ENCODE results near the gene ODAD2. TPM values are rescaled to one million over a fixed set of nuclear protein-coding genes. Genes with fewer than 3 reads are reported as not detected.
"Not testable (repeated sequence)": the region's sequence is repeated elsewhere in the genome, so short reads cannot be mapped to it uniquely, and the experiment has no call there.

ODAD2 gene
- total and polyA plus RNA-seq, 2 donors (not counting 3 experiments of a cell fraction or from before 2014, with no cell fraction given): 1.1 to 4.4 TPM

DNA sequence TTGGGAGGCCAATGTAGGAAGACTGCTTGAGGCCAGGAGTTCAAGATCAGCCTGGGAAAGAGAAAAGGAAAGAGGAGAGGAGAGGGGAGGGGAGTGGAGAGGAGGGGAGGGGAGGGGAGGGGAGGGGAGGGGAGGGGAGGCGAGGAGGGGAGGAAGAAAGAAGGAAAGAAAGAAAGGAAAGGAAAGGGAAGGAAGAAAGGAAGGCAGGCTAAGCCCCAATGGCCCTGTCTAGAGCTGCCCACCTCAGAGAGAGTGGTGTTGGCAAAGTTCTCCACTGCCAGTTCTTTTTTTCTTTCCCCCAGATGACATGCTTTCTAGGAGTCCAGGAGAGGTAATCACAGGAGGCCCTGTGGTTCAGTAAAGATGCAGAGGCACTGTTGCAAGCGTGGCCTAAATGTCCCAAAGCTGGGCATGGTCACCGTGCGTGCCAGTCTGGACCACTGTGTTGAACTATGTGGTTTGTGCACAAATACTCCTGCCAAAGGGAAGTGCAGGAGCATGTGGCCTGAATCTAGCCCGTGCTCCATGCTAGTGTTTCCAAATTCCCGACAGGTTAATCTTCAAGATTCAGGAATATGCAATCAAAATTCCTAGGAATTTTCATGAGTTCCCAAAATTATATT is 39.7 kb downstream of the ODAD2 start:
- no peaks in the 10 kb centered on the region for H3K79me2 ChIP-seq (ENCODE audit: control insufficient read depth, insufficient read depth, low read length)
- H3K9me1 ChIP-seq (replicated peaks; ENCODE audit: control insufficient read depth, extremely low read depth, insufficient read depth, low read length): no peaks in the 10 kb centered on the region
- no peaks in the 10 kb centered on the region for H3K36me3 ChIP-seq (ENCODE audit: control insufficient read depth in 2 of 2, extremely low read depth in 1 of 2, insufficient read depth in 2 of 2, low read length in 2 of 2)
- dilution Hi-C loops (cut with MboI; ENCODE audit: extremely low pct_ligation_motif_present, low sequenced_read_pairs): no loop called here
- H3K9ac ChIP-seq (replicated peaks; ENCODE audit: extremely low read depth, insufficient read depth, low read length): no peak overlapping the region
- H3K4me2 ChIP-seq (ENCODE audit: insufficient read depth, low read length): no peak overlapping the region
- CTCF ChIA-PET: no interaction called here
- no peak overlapping the region for H2AFZ ChIP-seq (ENCODE audit: low read depth, low read length)
- intact Hi-C loops (cut with micrococcal nuclease): no loop called here
- no peak for TF ChIP-seq MYC (IDR thresholded peaks at IDR 0.05; ENCODE audit: low read depth, low read length)
- no peak for TF ChIP-seq POLR2A (IDR thresholded peaks at IDR 0.05; ENCODE audit: low read depth, low read length)
- no peak for TF ChIP-seq GATA2 (IDR thresholded peaks at IDR 0.05; ENCODE audit: insufficient read depth, insufficient read length, low read depth, low read length)
- TF ChIP-seq MAX (IDR thresholded peaks at IDR 0.05; ENCODE audit: insufficient read depth, insufficient read length): no peak
- no peak for TF ChIP-seq EZH2 (IDR thresholded peaks at IDR 0.05; ENCODE audit: borderline replicate concordance, low read depth, low read length, severe bottlenecking)
- no peak for TF ChIP-seq CTCF (IDR thresholded peaks at IDR 0.05; ENCODE audit: extremely low read depth in 1 of 2, insufficient read depth in 1 of 2, low read depth in 1 of 2, low read length in 2 of 2)
- no peak for TF ChIP-seq JUN (IDR thresholded peaks at IDR 0.05; ENCODE audit: borderline replicate concordance, insufficient read depth, insufficient read length, low read depth)
- no peak for TF ChIP-seq POLR2AphosphoS5 (IDR thresholded peaks at IDR 0.05; ENCODE audit: insufficient read depth, low read depth, low read length)
- TF ChIP-seq FOS (IDR thresholded peaks at IDR 0.05; ENCODE audit: borderline replicate concordance, insufficient read depth, low read length): no peak
- no peaks in the 10 kb centered on the region for H3K27me3 ChIP-seq (ENCODE audit: control insufficient read depth in 2 of 2, insufficient read depth in 2 of 2, low read length in 2 of 2)
- H3K4me3 ChIP-seq (replicated peaks in 1 of 3; ENCODE audit: insufficient read depth in 1 of 3, low read depth in 1 of 3, low read length in 3 of 3): no peak overlapping the region
- BruUV-seq (replicated peaks): no TSS peak
- POLR2A ChIA-PET: no interaction called here
- H4K20me1 ChIP-seq (replicated peaks; ENCODE audit: control insufficient read depth, extremely low read depth, insufficient read depth, low read length): no peaks in the 10 kb centered on the region
- H3K4me1 ChIP-seq (ENCODE audit: control insufficient read depth, extremely low read depth, insufficient read depth, low read length): no peaks in the 10 kb centered on the region
- H3K27ac ChIP-seq (ENCODE audit: insufficient read depth, low read depth, low read length): no peak overlapping the region
- DNase-seq (ENCODE audit: low read depth, low spot score) (no peak), FAIRE-seq (peak; percentile 12)
- no peaks in the 10 kb centered on the region for H3K9me3 ChIP-seq (replicated peaks; ENCODE audit: control insufficient read depth, insufficient read depth, low read length)

DNA sequence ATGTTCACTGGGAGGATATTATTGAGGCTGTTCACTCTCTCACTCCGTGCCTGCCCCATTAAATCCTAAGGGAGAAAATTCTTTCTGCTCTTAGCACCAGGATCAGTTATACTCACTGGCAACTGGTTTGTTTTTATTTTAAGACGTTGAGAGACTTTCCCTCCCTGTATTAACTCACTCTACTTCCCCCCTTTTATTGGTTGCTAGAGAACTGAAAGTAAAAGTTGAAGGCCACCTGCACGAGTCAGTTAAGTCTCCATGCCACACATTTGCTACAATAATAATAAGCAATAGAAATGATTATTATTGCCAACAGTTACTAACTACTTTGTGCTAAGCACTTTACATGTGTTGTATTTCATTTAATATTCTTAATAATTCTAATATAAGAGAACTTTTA is 40.5 kb downstream of the ODAD2 start:
- H3K9ac ChIP-seq (replicated peaks; ENCODE audit: extremely low read depth, insufficient read depth, low read length); intact Hi-C loops (cut with micrococcal nuclease); H3K9me3 ChIP-seq (replicated peaks; ENCODE audit: control insufficient read depth, insufficient read depth, low read length); POLR2A ChIA-PET; H3K4me2 ChIP-seq (ENCODE audit: insufficient read depth, low read length); H4K20me1 ChIP-seq (replicated peaks; ENCODE audit: control insufficient read depth, extremely low read depth, insufficient read depth, low read length); H3K36me3 ChIP-seq (ENCODE audit: control insufficient read depth in 2 of 2, extremely low read depth in 1 of 2, insufficient read depth in 2 of 2, low read length in 2 of 2); H3K79me2 ChIP-seq (ENCODE audit: control insufficient read depth, insufficient read depth, low read length); H3K4me3 ChIP-seq (replicated peaks in 1 of 3; ENCODE audit: insufficient read depth in 1 of 3, low read depth in 1 of 3, low read length in 3 of 3); H3K4me1 ChIP-seq (ENCODE audit: control insufficient read depth, extremely low read depth, insufficient read depth, low read length); FAIRE-seq; DNase-seq (ENCODE audit: low read depth, low spot score); dilution Hi-C loops (cut with MboI; ENCODE audit: extremely low pct_ligation_motif_present, low sequenced_read_pairs); H2AFZ ChIP-seq (ENCODE audit: low read depth, low read length); H3K9me1 ChIP-seq (replicated peaks; ENCODE audit: control insufficient read depth, extremely low read depth, insufficient read depth, low read length); H3K27ac ChIP-seq (ENCODE audit: insufficient read depth, low read depth, low read length); H3K27me3 ChIP-seq (ENCODE audit: control insufficient read depth in 2 of 2, insufficient read depth in 2 of 2, low read length in 2 of 2); BruUV-seq (replicated peaks): not testable (repeated sequence)
- CTCF ChIA-PET: interaction anchor here (1.3 kb wide), 1 partner anchor 151 kb away, joined by 3 read pairs; no protein-coding TSS in a partner anchor
